Measurements from ENCODE around the gene WNK2. TPM values are rescaled to one million over a fixed set of nuclear protein-coding genes. Genes with fewer than 3 reads are reported as not detected.
A peak's percentile ranks its signal among the peaks of the same experiment; 100 is the strongest.

Gene WNK2
- total and polyA plus RNA-seq, 4 experiments from 2014 or later: 0.26 TPM; not detected in 3

- intact Hi-C loops (cut with micrococcal nuclease): no loop called here
- Histone ChIP-seq H3K9me3 (ENCODE audit: control insufficient read depth in 1 of 2, low read length in 2 of 2) (no peaks in the 10 kb centered on the region), H3K4me3 (ENCODE audit: low read length in 2 of 2) (no peak overlapping the region), H3K4me1 (ENCODE audit: insufficient read depth, low read length) (no peaks in the 10 kb centered on the region), H3K27me3 (ENCODE audit: insufficient read depth, low read length) (no peaks in the 10 kb centered on the region), H3K36me3 (ENCODE audit: insufficient read depth, low read length) (no peaks in the 10 kb centered on the region), H3K27ac (ENCODE audit: low read depth, low read length) (no peak overlapping the region)
- ChIA-PET CTCF (ENCODE audit: partially characterized antibody) (no interaction called here), POLR2A (ENCODE audit: partially characterized antibody) (no interaction called here)
- no peak overlapping the region for H3K27ac Mint-ChIP-seq
- H3K27me3 Mint-ChIP-seq: no peaks in the 10 kb centered on the region
- no peak for DNase-seq
- peaks cover 0 to 5% (median 4%) of the 10 kb centered on the region in 4 donors for H3K4me1 Mint-ChIP-seq
- H3K9me3 Mint-ChIP-seq: no peaks in the 10 kb centered on the region
- H3K36me3 Mint-ChIP-seq: no peaks in the 10 kb centered on the region
- H3K4me3 Mint-ChIP-seq: peak overlapping the region in 1 of 8 donors; percentile 25
These were observed 24.2 kb downstream of the WNK2 start for GRCh38 chr9:93207860-93208734.

DNA sequence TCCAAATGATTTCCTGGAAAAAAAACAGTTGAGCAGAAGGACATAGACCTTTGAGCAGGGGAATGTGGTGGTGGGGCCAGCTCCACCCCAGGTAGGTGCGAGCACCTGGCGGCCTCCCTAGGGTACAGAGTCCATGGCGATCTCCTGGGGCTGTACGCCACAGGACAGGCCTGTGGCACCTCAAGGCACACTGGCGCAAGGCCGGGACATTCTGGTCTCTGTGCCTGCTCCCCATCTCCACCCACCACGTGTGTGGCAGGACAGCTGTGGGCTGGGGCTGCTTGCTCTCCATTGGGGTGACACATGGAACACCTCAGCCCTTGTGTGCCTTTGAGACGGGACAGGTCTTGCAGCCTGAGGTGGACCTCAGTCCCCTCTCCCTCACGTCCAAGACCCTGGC is 25.2 kb downstream of the WNK2 start:
- CTCF ChIA-PET (ENCODE audit: partially characterized antibody): no interaction called here
- H3K4me1 ChIP-seq (ENCODE audit: insufficient read depth, low read length): no peaks in the 10 kb centered on the region
- no peaks in the 10 kb centered on the region for H3K36me3 ChIP-seq (ENCODE audit: insufficient read depth, low read length)
- H3K9me3 ChIP-seq (ENCODE audit: control insufficient read depth in 1 of 2, low read length in 2 of 2): no peaks in the 10 kb centered on the region
- Mint-ChIP-seq H3K4me3 (no peak overlapping the region), H3K4me1 (peaks cover 0 to 5% (median 4%) of the 10 kb centered on the region in 4 donors), H3K27me3 (no peaks in the 10 kb centered on the region), H3K9me3 (no peaks in the 10 kb centered on the region), H3K27ac (no peak overlapping the region), H3K36me3 (no peaks in the 10 kb centered on the region)
- intact Hi-C loops (cut with micrococcal nuclease): no loop called here
- no peak overlapping the region for H3K4me3 ChIP-seq (ENCODE audit: low read length in 2 of 2)
- no peak for DNase-seq
- no peaks in the 10 kb centered on the region for H3K27me3 ChIP-seq (ENCODE audit: insufficient read depth, low read length)
- POLR2A ChIA-PET (ENCODE audit: partially characterized antibody): no interaction called here
- H3K27ac ChIP-seq (ENCODE audit: low read depth, low read length): no peak overlapping the region

DNA sequence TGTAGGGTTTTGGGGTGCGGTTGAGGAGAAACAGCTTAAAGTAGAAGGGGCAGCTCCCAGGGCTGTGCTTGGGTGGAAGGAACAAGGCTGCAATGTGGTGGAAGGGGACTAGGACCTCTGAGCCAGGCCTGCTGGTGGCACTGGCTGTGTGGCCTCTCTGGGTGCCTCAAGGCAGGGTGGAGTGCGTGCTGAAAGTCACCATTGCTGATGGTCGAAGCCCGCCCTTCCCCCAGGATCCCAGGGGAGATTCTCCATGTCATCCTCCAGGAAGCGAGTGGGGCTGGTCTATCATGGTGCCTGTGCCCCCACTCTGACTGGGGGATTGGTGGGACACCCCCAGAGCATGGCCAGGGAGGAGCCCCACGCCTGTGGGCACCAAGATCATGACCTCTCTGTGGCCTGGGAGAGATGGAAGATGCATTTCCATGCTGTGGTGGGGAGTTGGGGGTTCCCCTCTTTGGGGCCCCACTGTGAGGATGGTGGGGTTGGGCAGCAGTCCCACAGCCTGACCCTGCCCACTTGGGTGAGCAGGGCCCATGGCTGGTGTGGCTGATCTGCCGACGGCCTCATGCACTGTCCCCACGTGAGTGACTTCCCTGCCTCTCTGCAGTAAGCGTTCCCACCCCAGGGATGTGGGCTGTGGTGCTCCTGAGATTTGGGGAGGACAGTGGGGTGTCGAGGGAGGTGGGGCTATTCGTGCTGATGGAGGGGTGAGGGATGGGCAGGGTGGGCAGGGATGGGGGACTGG is 25.8 kb downstream of the WNK2 start:
- Mint-ChIP-seq H3K9me3 (no peaks in the 10 kb centered on the region), H3K36me3 (no peaks in the 10 kb centered on the region), H3K27me3 (no peaks in the 10 kb centered on the region), H3K27ac (no peak overlapping the region), H3K4me3 (no peak overlapping the region), H3K4me1 (peaks cover 0 to 3% (median 2%) of the 10 kb centered on the region in 4 donors)
- no peaks in the 10 kb centered on the region for H3K4me1 ChIP-seq (ENCODE audit: insufficient read depth, low read length)
- ChIA-PET POLR2A (ENCODE audit: partially characterized antibody) (no interaction called here), CTCF (ENCODE audit: partially characterized antibody) (no interaction called here)
- no peak for DNase-seq
- H3K9me3 ChIP-seq (ENCODE audit: control insufficient read depth in 1 of 2, low read length in 2 of 2): no peaks in the 10 kb centered on the region
- no peak overlapping the region for H3K27ac ChIP-seq (ENCODE audit: low read depth, low read length)
- no peaks in the 10 kb centered on the region for H3K36me3 ChIP-seq (ENCODE audit: insufficient read depth, low read length)
- intact Hi-C loops (cut with micrococcal nuclease): no loop called here
- no peaks in the 10 kb centered on the region for H3K27me3 ChIP-seq (ENCODE audit: insufficient read depth, low read length)
- no peak overlapping the region for H3K4me3 ChIP-seq (ENCODE audit: low read length in 2 of 2)

GRCh38 chr9:93210324-93210973 is 26.5 kb downstream of the WNK2 start:
- H3K4me3 Mint-ChIP-seq: no peak overlapping the region
- Histone ChIP-seq H3K27ac (ENCODE audit: low read depth, low read length) (no peak overlapping the region), H3K9me3 (ENCODE audit: control insufficient read depth in 1 of 2, low read length in 2 of 2) (no peaks in the 10 kb centered on the region), H3K27me3 (ENCODE audit: insufficient read depth, low read length) (no peaks in the 10 kb centered on the region), H3K4me3 (ENCODE audit: low read length in 2 of 2) (no peak overlapping the region), H3K4me1 (ENCODE audit: insufficient read depth, low read length) (no peaks in the 10 kb centered on the region), H3K36me3 (ENCODE audit: insufficient read depth, low read length) (no peaks in the 10 kb centered on the region)
- no peak overlapping the region for H3K27ac Mint-ChIP-seq
- POLR2A ChIA-PET (ENCODE audit: partially characterized antibody): no interaction called here
- H3K9me3 Mint-ChIP-seq: peaks cover 0 to 3% (median under 1%) of the 10 kb centered on the region in 8 donors
- H3K36me3 Mint-ChIP-seq: peaks cover 0 to 1% of the 10 kb centered on the region in 2 donors
- H3K27me3 Mint-ChIP-seq: no peaks in the 10 kb centered on the region
- no peaks in the 10 kb centered on the region for H3K4me1 Mint-ChIP-seq
- intact Hi-C loops (cut with micrococcal nuclease): no loop called here
- CTCF ChIA-PET (ENCODE audit: partially characterized antibody): no interaction called here
- no peak for DNase-seq

DNA sequence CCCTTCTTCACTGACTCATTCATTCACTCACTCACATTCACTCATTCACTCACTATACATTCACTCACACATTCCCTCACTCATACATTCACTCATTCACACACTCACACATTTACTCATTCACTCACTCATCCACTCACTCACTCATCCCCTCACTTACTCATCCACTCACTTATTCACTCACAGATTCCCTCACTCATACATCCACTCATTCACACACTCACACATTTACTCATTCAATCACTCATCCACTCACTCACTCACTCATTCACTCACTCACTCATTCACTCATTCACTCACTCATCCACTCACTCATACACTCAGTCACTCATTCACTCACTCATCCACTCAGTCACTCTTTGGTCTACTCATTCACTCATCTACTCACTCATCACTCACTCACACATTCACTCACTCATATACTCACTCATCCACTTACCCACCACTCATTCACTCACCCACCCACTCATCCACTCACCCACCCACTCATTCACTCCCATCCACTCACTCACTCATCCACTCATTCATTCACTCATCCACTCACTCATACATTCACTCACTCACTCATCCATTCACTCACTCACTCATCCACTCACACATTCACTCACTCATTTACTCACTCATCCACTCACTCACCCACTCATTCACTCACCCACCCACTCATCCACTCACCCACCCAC is 27.2 kb downstream of the WNK2 start:
- no peaks in the 10 kb centered on the region for H3K27me3 ChIP-seq (ENCODE audit: insufficient read depth, low read length)
- no peak overlapping the region for H3K27ac ChIP-seq (ENCODE audit: low read depth, low read length)
- H3K4me1 ChIP-seq (ENCODE audit: insufficient read depth, low read length): no peaks in the 10 kb centered on the region
- Mint-ChIP-seq H3K9me3 (peaks cover 0 to 10% (median 8%) of the 10 kb centered on the region in 8 donors), H3K4me1 (no peaks in the 10 kb centered on the region), H3K36me3 (peaks cover 2 to 6% of the 10 kb centered on the region in 2 donors), H3K27me3 (peaks cover 0 to 2% of the 10 kb centered on the region in 2 donors), H3K4me3 (no peak overlapping the region), H3K27ac (no peak overlapping the region)
- ChIA-PET CTCF (ENCODE audit: partially characterized antibody) (no interaction called here), POLR2A (ENCODE audit: partially characterized antibody) (no interaction called here)
- DNase-seq: no peak
- no peaks in the 10 kb centered on the region for H3K9me3 ChIP-seq (ENCODE audit: control insufficient read depth in 1 of 2, low read length in 2 of 2)
- intact Hi-C loops (cut with micrococcal nuclease): no loop called here
- H3K4me3 ChIP-seq (ENCODE audit: low read length in 2 of 2): no peak overlapping the region
- H3K36me3 ChIP-seq (ENCODE audit: insufficient read depth, low read length): no peaks in the 10 kb centered on the region

GRCh38 chr9:93211654-93212001 is 27.7 kb downstream of the WNK2 start:
- no peaks in the 10 kb centered on the region for H3K27me3 ChIP-seq (ENCODE audit: insufficient read depth, low read length)
- Mint-ChIP-seq H3K36me3 (peaks cover 2 to 6% of the 10 kb centered on the region in 2 donors), H3K27me3 (peaks cover 0 to 2% of the 10 kb centered on the region in 2 donors), H3K4me3 (no peak overlapping the region), H3K27ac (no peak overlapping the region), H3K9me3 (peaks cover 0 to 12% (median 9%) of the 10 kb centered on the region in 8 donors), H3K4me1 (no peaks in the 10 kb centered on the region)
- no peaks in the 10 kb centered on the region for H3K36me3 ChIP-seq (ENCODE audit: insufficient read depth, low read length)
- CTCF ChIA-PET (ENCODE audit: partially characterized antibody): no interaction called here
- no peaks in the 10 kb centered on the region for H3K9me3 ChIP-seq (ENCODE audit: control insufficient read depth in 1 of 2, low read length in 2 of 2)
- POLR2A ChIA-PET (ENCODE audit: partially characterized antibody): no interaction called here
- no peak overlapping the region for H3K27ac ChIP-seq (ENCODE audit: low read depth, low read length)
- H3K4me1 ChIP-seq (ENCODE audit: insufficient read depth, low read length): no peaks in the 10 kb centered on the region
- DNase-seq: no peak
- intact Hi-C loops (cut with micrococcal nuclease): no loop called here
- H3K4me3 ChIP-seq (ENCODE audit: low read length in 2 of 2): no peak overlapping the region

DNA sequence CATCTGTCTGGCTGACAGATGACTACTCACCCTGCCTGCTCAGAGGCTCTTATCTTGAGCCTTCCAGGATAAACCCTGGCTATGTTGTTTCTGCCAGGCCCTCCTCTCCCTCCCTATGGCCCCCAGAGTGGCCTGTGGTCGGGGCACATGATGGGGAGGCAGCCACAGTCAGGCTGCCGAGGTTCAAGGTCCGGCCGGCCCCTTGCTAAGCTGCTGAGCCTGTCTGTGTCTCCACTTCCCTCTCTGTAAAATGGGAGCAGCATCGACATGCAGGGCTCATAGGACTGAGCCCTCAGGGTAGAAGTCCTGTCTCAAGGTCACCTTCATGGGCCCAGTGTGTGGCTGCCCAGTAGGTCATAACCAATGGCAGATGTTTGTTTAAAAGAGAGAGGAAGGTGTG is 28.5 kb downstream of the WNK2 start:
- H3K27me3 Mint-ChIP-seq: peaks cover 0 to 2% of the 10 kb centered on the region in 2 donors
- Histone ChIP-seq H3K36me3 (ENCODE audit: insufficient read depth, low read length) (no peaks in the 10 kb centered on the region), H3K27me3 (ENCODE audit: insufficient read depth, low read length) (no peaks in the 10 kb centered on the region), H3K4me3 (ENCODE audit: low read length in 2 of 2) (no peak overlapping the region), H3K4me1 (ENCODE audit: insufficient read depth, low read length) (no peaks in the 10 kb centered on the region), H3K9me3 (ENCODE audit: control insufficient read depth in 1 of 2, low read length in 2 of 2) (no peaks in the 10 kb centered on the region), H3K27ac (ENCODE audit: low read depth, low read length) (no peak overlapping the region)
- intact Hi-C loops (cut with micrococcal nuclease): no loop called here
- peaks cover 0 to 14% (median 10%) of the 10 kb centered on the region in 8 donors for H3K9me3 Mint-ChIP-seq
- H3K27ac Mint-ChIP-seq: no peak overlapping the region
- H3K4me1 Mint-ChIP-seq: no peaks in the 10 kb centered on the region
- POLR2A ChIA-PET (ENCODE audit: partially characterized antibody): no interaction called here
- DNase-seq: no peak
- H3K36me3 Mint-ChIP-seq: peaks cover 2 to 6% of the 10 kb centered on the region in 2 donors
- CTCF ChIA-PET (ENCODE audit: partially characterized antibody): no interaction called here
- H3K4me3 Mint-ChIP-seq: no peak overlapping the region
